ENCODE results near the gene SPOPL. TPM values are rescaled to one million over a fixed set of nuclear protein-coding genes. Genes with fewer than 3 reads are reported as not detected.

The SPOPL gene
- total RNA-seq, 1 experiment from 2014 or later = 21.0 TPM

DNA sequence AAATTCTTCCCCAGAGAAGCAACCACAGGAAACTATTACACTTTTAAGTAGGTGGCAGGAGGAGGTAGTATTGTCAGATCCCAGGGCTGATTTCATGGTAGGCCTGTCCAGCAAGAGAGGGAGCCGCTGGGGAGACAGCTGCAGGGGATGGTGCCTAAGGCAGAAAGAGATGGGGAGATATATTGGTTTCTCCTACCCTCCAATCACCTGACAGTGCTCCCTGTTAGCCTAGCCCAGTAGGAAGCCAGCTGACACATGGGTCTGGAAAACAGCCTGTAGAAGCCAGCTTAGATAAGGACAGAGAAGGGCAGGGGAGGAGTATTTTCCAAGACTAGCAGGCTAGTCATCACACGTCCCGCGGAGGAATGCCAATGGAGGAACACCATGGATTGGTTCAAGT is 8.2 kb upstream of the SPOPL start:
- Histone ChIP-seq H3K4me2 (no peak overlapping the region), H3K27ac (no peak overlapping the region), H2AFZ (no peak overlapping the region), H4K20me1 (ENCODE audit: insufficient read depth) (no peaks in the 10 kb centered on the region), H3K4me3 (no peak overlapping the region), H3K36me3 (ENCODE audit: low read depth) (no peaks in the 10 kb centered on the region), H3K27me3 (ENCODE audit: insufficient read depth, low read depth) (no peaks in the 10 kb centered on the region), H3K9me2 (ENCODE audit: insufficient read depth) (no peaks in the 10 kb centered on the region), H3K9me3 (ENCODE audit: insufficient read depth, low read depth) (no peaks in the 10 kb centered on the region), H3K79me2 (ENCODE audit: low read depth) (no peaks in the 10 kb centered on the region), H3K4me1 (replicated peaks; ENCODE audit: insufficient read depth) (peaks cover 14% of the 10 kb centered on the region; the same call in 1 of the 2 replicates), H3F3A (ENCODE audit: insufficient read depth, low read depth) (no peaks in the 10 kb centered on the region)
- BruUV-seq (replicated peaks) = no TSS peak
- ChIA-PET CTCF (no interaction called here), POLR2A (ENCODE audit: unreplicated experiment) (no interaction called here)
- no peak for TF ChIP-seq EZH2 (IDR thresholded peaks at IDR 0.05; ENCODE audit: low read depth)
- TF ChIP-seq, protein P1, sequence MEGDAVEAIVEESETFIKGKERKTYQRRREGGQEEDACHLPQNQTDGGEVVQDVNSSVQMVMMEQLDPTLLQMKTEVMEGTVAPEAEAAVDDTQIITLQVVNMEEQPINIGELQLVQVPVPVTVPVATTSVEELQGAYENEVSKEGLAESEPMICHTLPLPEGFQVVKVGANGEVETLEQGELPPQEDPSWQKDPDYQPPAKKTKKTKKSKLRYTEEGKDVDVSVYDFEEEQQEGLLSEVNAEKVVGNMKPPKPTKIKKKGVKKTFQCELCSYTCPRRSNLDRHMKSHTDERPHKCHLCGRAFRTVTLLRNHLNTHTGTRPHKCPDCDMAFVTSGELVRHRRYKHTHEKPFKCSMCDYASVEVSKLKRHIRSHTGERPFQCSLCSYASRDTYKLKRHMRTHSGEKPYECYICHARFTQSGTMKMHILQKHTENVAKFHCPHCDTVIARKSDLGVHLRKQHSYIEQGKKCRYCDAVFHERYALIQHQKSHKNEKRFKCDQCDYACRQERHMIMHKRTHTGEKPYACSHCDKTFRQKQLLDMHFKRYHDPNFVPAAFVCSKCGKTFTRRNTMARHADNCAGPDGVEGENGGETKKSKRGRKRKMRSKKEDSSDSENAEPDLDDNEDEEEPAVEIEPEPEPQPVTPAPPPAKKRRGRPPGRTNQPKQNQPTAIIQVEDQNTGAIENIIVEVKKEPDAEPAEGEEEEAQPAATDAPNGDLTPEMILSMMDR (conservative IDR thresholded peaks at IDR 0.05) = no peak
- intact Hi-C loops (cut with micrococcal nuclease; ENCODE audit: unreplicated experiment) = no loop called here
- no peak for DNase-seq

DNA sequence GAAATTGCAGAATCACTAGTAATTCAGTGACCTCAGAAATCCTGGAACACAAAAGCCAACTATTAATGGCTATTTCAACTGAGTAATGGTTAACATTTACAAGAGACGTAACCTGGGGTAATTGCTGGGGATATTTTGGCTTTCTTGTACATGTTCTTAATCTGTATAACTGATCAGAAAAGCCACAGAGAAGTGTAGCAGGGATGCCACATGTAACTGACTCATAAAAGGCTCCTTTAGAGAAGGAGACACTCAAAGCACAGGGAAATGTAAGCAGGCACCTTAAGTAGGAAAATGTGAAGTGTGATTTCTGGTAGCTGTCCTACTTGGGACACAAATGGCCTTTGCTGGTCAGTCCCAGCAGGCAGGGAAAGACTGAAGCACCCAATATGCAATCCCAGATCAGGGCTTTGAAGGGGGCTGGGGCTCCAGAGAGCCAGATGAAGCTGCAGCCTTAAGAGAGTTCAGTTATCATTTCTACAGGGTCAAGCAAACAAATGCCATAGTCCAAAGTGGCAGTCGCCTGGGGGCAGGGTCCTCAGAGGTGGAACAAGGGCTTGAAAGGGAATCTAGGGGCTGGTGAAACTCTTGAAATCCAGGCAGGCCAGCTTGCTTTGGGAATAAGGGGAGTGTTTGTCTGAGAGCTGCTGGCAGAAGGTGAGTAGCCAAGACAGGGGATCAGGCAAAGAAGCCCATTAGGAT is 7.2 kb upstream of the SPOPL start:
- no peaks in the 10 kb centered on the region for H3F3A ChIP-seq (ENCODE audit: insufficient read depth, low read depth)
- no peak overlapping the region for H3K4me3 ChIP-seq
- POLR2A ChIA-PET (ENCODE audit: unreplicated experiment) = no interaction called here
- no peak for TF ChIP-seq EZH2 (IDR thresholded peaks at IDR 0.05; ENCODE audit: low read depth)
- TF ChIP-seq, protein P1 (conservative IDR thresholded peaks at IDR 0.05) = no peak
- intact Hi-C loops (cut with micrococcal nuclease; ENCODE audit: unreplicated experiment) = no loop called here
- no peaks in the 10 kb centered on the region for H3K9me2 ChIP-seq (ENCODE audit: insufficient read depth)
- no peaks in the 10 kb centered on the region for H3K27me3 ChIP-seq (ENCODE audit: insufficient read depth, low read depth)
- peaks cover 14% of the 10 kb centered on the region; the same call in 1 of the 2 replicates for H3K4me1 ChIP-seq (replicated peaks; ENCODE audit: insufficient read depth)
- H2AFZ ChIP-seq = no peak overlapping the region
- H3K27ac ChIP-seq = no peak overlapping the region
- H3K79me2 ChIP-seq (ENCODE audit: low read depth) = no peaks in the 10 kb centered on the region
- BruUV-seq (replicated peaks) = no TSS peak
- H3K9me3 ChIP-seq (ENCODE audit: insufficient read depth, low read depth) = no peaks in the 10 kb centered on the region
- no peaks in the 10 kb centered on the region for H4K20me1 ChIP-seq (ENCODE audit: insufficient read depth)
- H3K36me3 ChIP-seq (ENCODE audit: low read depth) = no peaks in the 10 kb centered on the region
- CTCF ChIA-PET = no interaction called here
- no peak overlapping the region for H3K4me2 ChIP-seq
- no peak for DNase-seq

DNA sequence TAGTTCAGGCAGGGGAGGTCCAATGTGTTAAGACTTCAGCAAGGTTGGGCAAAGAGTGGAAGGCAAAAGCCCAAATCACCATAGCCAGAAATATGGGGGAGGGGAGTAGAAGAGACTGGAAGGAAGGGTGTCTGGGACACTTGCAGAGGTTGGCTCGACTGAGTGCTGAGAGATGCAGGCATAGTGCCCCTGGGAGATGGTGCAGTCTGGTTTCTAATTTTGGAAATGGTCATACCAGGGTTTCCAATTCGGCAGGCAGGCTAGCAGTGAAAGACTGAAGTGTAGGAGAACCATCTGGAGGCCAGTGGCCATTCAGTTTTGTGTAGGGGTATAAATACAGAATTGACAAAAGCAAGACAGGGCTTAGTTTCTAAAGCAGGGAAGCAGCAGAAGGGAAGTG is 6.2 kb upstream of the SPOPL start:
- intact Hi-C loops (cut with micrococcal nuclease; ENCODE audit: unreplicated experiment) = no loop called here
- H3K36me3 ChIP-seq (ENCODE audit: low read depth) = no peaks in the 10 kb centered on the region

More for the DNA sequence above, 6.2 kb upstream of the SPOPL start:
- Histone ChIP-seq H3F3A (ENCODE audit: insufficient read depth, low read depth) (no peaks in the 10 kb centered on the region), H4K20me1 (ENCODE audit: insufficient read depth) (no peaks in the 10 kb centered on the region), H3K9me2 (ENCODE audit: insufficient read depth) (no peaks in the 10 kb centered on the region), H3K4me1 (replicated peaks; ENCODE audit: insufficient read depth) (peaks cover 16% of the 10 kb centered on the region; the same call in 1 of the 2 replicates), H3K4me3 (no peak overlapping the region), H3K9me3 (ENCODE audit: insufficient read depth, low read depth) (no peaks in the 10 kb centered on the region), H2AFZ (no peak overlapping the region), H3K4me2 (no peak overlapping the region), H3K79me2 (ENCODE audit: low read depth) (peaks cover 1% of the 10 kb centered on the region; the same call in 1 of the 2 replicates), H3K27ac (no peak overlapping the region), H3K27me3 (ENCODE audit: insufficient read depth, low read depth) (no peaks in the 10 kb centered on the region)
- no TSS peak for BruUV-seq (replicated peaks)
- ChIA-PET CTCF (no interaction called here), POLR2A (ENCODE audit: unreplicated experiment) (no interaction called here)
- TF ChIP-seq, protein P1 (conservative IDR thresholded peaks at IDR 0.05) = no peak
- TF ChIP-seq EZH2 (IDR thresholded peaks at IDR 0.05; ENCODE audit: low read depth) = no peak
- DNase-seq = no peak

Data from PC-9 (cell line).